ENCODE measurements around the gene SUSD3.

- TF ChIP-seq POLR2A (IDR thresholded peaks at IDR 0.05; ENCODE audit: low read depth, low read length) (peak; percentile 74), TAF1 (IDR thresholded peaks at IDR 0.05; ENCODE audit: low read depth, low read length) (no peak), POLR2AphosphoS5 (IDR thresholded peaks at IDR 0.05; ENCODE audit: low read depth, low read length) (peak; percentile 78), SPI1 (IDR thresholded peaks at IDR 0.05; ENCODE audit: low read depth, low read length) (peak; percentile 52), POU2F2 (IDR thresholded peaks at IDR 0.05; ENCODE audit: low read depth, low read length) (peak; percentile 52), PAX5 (IDR thresholded peaks at IDR 0.05; ENCODE audit: insufficient read depth, low read length, severe bottlenecking) (peak; percentile 1)
These were observed 6.1 kb downstream of the SUSD3 start for GRCh38 chr9:93064392-93065134.

All from GM12891 (cell line).